NCI-H526 treated with DMSO at 0.1 percent for 48 hours (cell line): ENCODE results near the gene UNC80.
A peak's percentile ranks its signal among the peaks of the same experiment; 100 is the strongest.

Experiments used
- DNase-seq: peaks from one replicate; lab custom pipeline; 2025; lab: John Stamatoyannopoulos, UW

The UNC80 gene

GRCh38 chr2:209970711-209971110 lies 199.1 kb downstream of the UNC80 start:
- no peak for DNase-seq

- DNase-seq = no peak
Measured at GRCh38 chr2:209973328-209973727, 201.7 kb downstream of the UNC80 start.

GRCh38 chr2:209974576-209974975 lies 202.9 kb downstream of the UNC80 start:
- no peak for DNase-seq

DNA sequence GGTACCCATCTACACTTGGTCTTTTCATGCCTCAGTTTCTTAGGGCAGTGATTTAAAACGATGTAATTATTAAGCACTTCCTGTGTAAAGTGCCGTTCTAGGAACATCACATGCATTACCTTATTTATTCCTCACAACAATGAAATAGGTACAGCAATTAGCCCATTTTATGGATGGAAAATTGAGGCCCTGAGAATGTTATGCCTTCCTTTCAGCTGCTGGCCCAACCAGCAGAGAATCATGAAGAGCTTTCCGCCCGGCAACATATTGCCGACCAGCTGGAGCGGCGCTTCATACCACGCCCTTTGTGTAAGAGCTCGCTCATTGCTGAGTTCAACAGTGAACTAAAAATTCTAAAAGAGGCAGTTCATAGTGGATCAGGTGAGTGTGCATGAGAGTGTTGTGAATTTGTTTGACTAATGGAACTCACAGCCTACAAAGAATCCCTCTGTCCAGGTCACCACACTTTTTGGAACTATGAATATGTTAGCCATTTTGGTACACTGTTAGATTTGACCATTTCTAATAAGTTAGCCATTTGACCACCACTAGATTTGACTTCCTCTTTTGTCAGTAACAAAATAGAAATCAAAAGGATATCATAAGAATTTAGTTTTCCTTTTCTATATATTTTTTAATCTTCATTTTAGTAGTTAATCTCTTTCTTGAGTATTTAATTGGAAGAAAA lies 205.2 kb downstream of the UNC80 start:
- DNase-seq = no peak

DNA sequence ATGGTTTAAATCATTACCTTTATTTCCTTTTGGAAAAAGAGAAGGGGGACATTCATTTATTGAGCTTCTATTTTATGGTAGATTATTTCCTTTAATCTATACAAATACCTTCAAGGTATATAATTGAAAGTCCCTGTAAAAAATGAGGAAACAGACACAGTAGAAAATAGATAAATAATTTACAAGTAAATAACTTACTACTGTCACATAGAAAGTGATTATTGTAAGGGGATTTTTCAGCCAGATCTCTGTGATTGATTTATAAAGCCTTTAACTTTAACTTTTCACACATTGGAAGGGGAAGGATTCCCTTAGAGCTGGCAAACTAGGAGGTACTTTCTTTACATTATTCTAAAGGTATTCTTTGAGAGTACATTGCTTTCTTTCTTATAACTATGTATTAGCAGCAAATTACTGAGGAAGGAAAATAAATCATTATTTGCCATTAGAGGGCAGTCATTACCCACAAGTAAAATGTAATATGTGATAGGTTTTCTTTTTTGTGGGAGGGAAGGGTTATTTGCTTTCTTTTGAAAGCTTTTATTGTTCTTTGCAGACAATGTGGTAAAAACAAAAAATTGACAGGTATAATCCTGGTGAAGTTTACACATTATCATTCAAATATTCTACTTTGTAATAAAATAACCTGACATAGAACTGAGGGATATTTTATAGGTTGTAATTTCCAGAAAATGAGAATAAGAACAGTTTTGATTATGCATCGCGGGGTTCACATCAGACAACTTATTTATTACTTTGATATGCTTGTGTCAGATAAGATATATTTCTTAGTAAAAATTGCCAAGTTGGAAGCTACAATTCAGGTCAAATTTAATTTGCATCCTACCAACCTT lies 206.0 kb downstream of the UNC80 start:
- DNase-seq = peak; percentile 21

DNA sequence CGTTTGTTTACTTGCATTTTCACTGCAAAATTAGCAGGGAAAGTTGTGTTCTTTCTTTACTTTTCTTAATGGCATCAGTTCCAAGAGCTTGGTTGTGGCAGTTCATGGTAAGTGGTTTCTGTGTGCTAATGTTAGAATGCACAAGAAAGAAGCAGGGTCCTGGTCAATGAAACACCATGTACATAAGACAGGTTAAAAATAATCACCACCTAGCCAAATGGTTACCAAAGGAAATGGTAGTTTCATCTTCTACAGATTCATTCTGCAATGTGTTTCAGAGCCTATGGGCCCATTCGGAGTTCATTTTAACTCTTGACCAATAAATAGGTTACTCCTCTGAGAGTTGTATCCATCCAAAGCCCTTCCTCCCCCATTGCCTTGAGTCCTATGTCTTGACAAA lies 212.7 kb downstream of the UNC80 start:
- DNase-seq = no peak

DNA sequence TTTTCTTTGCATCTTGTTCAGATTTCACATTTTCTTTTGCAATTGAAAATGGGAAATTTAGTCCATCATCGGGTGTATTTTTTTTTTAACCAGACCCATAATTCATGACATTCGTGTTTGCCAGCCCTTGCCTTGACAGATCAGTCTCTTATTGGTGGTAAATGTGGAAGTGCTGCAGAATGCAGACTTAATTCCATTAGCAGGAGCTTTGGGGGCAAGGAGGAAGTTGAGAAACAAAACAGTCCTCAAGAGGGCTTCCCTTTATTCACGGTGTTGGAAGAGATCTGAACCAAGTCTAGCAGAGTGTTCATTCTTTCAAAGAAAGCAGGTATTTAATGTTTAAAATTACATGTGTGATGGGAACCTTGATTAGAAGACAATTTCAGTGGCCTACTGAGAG lies 214.2 kb downstream of the UNC80 start:
- DNase-seq = no peak

DNA sequence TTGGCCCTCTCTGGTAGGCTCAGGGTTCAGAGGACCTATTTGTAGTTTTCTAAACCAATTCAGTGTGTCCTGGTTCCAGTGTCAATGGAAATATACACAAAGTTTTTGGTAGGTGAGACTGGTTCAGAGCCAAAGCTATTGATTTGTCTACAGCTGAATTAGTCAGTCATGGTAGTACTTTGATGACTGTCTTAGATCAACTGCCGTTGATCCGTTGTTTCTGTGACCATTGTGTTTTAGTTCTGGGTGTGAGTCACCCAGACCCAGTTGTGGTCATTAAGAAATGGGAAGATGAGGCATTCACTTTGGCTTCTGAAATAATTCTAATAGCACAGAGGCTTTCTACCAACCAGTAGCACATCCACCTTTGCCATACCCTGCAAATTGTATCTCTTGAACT lies 214.8 kb downstream of the UNC80 start:
- no peak for DNase-seq

- DNase-seq = no peak
Measured at GRCh38 chr2:209988010-209988409, 216.4 kb downstream of the UNC80 start.

DNA sequence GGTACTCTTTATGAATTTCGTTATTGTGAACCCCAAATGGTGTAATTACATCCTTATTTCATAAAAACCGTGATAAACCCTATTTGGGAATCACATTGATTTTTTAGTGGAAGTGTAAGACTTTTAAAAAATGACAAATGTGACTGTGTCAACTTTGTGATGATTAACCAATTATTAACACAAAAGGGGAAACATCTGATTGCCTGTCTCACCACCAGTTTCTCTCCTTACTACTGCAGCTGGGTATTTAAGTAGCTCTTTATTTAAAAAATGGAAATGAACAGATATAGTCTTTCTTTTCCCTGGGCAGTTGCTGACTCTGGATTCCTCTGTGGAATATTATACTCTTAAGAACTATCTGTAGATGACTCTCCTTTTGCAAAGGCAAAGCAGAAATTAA lies 219.2 kb downstream of the UNC80 start:
- DNase-seq = no peak

GRCh38 chr2:209993968-209994367 lies 222.3 kb downstream of the UNC80 start:
- DNase-seq = no peak

GRCh38 chr2:209998596-209998995 lies 227.0 kb downstream of the UNC80 start:
- DNase-seq = no peak

DNA sequence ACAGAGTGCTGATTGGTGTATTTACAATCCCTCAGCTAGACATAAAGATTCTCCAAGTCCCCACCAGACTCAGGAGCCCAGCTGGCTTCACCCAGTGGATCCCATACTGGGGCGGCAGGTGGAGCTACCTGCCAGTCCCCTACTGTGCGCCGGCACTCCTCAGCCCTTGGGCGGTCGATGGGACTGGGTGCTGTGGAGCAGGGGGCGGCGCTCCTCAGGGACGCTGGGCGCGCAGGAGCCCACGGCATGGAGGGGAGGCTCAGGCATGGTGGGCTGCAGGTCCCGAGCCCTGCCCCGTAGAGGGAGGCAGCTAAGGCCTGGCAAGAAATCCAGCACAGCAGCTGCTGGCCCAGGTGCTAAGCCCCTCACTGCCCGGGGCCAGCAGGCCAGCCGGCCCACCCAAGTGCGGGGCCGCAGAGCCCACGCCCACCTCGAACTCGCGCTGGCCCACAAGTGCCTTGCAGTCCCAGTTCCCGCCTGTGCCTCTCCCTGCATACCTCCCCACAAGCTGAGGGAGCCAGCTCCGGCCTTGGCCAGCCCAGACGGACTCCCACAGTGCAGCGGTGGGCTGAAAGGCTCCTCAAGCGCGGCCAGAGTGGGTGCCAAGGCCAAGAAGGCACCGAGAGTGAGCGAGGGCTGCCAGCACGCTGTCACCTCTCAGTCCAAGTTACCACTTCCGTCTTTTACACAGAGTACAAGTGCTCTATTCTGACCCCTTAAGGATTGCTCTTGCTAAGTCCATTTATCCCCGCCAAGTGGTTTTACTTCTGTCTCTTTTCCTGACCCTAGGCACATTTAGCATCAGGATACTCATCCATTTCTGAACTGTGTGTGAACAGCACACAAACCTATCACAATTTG lies 229.1 kb downstream of the UNC80 start:
- DNase-seq = no peak

DNA sequence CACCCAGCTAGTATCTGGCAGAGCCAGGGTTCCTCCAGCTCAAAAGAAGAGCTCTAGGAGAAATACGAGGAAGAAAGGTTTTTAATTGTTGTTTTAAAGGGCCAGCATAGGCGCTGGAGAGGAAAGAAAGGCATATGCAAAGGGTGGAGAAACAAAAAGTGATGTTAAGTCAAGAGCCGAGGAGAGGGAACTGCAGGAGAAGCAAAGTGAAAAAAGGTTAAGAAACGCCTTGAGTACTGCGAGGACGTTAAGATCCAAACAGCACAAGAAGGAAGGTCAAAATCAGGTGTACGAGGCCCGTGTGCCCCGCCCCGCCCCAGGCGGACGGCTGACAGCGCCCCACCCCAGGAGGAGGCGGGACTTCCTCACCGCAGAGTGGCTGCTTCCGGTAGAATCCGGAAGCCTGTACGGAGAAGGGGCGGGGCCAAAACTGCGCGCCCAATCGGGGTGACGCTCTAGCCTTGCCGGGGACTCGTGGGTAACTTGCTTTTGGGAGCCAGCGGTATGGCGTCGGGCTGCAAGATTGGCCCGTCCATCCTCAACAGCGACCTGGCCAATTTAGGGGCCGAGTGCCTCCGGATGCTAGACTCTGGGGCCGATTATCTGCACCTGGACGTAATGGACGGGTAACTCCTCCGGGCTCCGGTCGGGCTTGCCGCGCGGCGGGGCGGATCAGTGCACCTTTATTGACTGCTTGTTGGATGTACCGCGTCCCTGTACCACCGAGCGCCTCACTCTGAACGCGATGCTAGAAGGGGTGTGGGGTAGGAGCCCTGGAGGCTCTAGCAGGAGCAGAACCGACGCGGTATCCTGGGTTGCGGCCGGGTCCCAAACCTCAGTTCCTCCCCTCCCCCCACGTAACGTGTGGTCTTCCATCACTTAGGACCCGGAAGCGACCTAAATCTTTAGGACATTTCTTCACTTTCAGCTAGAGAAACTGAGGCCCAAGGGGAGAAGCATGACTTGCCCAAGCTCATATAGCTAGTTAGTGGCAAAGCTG lies 230.8 kb downstream of the UNC80 start, which contains the start of gene RPE:
Gene RPE, plus strand, starts transcription at position 481 of the 1,000 bp plus-strand sequence. Its CDS starts 24 bp downstream, at position 505.
- DNase-seq = peak; percentile 92

DNA sequence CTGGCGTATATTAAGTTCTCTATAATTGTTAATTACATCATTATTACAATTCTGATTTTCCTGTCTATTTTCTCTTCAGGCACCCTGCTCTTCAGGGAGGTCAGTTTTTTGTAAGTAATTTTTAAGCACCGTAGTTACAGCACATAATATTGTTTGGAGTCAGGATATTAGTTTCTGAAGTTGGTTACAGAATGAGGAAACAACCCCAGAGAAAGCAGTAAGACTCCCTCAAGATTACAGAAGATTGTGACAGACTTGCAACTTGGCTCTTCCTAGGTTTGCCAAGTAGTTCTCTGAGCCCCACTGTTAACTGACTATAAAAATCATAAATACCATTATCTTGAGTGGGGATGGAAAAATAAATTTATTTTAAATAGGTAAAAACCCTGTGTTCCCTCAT lies 231.7 kb downstream of the UNC80 start:
- no peak for DNase-seq

DNA sequence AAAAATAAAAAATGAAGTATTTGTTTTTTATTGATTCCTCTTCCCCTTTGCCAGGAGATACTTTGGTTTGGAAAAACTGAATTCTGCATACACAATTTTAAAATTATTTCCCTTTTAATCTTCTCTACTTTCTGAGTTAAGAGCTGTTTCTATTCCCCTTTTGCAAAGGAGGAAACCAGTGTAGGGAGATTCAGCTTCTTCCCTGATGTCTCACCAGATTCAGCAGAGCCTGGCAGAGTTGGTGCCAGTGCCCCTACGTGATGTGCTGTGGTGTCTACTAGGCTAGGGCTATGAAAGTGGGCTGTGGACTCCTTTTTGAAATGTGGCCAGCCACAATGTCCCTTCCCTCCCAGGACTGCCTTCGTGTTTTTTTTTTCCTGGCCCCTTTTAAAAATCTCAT lies 233.2 kb downstream of the UNC80 start:
- no peak for DNase-seq

DNA sequence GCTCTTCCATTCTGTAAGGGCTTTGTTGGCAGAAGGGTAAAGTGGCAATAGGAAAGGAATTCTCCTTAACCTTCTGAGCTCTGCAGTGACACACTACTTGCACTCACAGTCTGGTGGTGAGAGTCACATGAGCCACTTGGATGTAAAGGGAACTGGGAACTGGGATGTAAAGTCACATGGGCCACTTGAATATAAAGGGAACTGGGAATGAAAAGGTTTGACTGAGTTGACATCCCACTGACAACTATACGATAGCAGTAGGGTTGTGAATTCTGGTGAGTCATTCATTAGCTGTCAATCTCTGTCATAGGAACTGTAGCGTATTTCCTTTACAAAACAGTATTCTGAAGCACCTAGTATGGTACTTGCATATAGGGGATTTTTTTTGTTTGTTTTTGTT lies 236.3 kb downstream of the UNC80 start:
- DNase-seq = no peak

- DNase-seq = no peak
Measured at GRCh38 chr2:210009126-210009525, 237.5 kb downstream of the UNC80 start.

DNA sequence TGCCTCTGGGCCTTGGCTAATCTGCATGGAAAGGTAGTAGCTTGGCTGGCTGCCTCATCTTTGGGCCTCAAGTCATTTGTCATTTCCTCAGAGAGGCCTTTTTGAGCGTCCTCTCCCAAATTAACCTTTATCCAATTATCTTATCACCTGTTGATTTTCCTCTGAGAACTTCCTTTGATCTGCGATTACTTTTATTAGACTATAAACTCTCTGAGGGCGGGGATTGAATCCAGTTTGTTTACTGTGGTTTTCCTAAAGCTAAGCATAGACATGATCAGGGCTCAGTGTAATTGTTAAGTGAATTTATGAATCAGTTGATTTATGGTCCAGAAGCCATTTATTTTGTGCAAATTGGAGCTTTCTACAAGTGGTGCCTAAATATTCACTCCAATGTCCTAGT lies 238.3 kb downstream of the UNC80 start:
- no peak for DNase-seq

DNA sequence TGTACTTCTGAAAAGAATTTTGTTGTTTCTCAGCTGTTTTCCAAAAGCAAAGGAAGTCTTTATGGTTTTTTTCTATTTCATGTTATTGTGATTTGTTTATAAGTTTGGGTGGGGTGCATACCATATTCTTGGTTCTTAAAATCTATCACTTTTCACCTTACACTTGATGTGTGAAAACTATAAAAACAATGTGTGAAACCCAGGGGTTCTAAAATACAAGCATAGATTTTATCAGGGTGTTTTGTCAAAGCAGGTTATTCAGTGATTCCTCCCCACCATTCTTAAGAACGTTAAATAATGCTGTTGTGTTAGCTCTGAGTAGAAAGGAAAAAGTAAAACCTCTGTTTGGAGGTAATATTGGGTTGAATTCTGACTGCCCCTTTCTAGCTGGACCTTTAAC lies 248.5 kb downstream of the UNC80 start:
- DNase-seq = no peak

GRCh38 chr2:210022824-210023223 lies 251.2 kb downstream of the UNC80 start:
- no peak for DNase-seq
